Neural cell (in vitro differentiated cells): ENCODE measurements around the gene TBRG1. TPM values are rescaled to one million over a fixed set of nuclear protein-coding genes. Genes with fewer than 3 reads are reported as not detected.

ENCODE experiments used
- H2AFZ ChIP-seq: fragments of 200-600, 300-800 bp; sonication (generic), shearing (Covaris generic); 2 replicates; pipeline ENCODE4 v1.6.0; 2014; ENCODE audit warnings: low read depth, mild to moderate bottlenecking, antibody characterized with exemption, low read length, moderate library complexity
- H3F3A ChIP-seq: fragments of 200-600 bp; shearing (Covaris generic); 2 replicates; pipeline ENCODE4 v1.6.1; 2016; ENCODE audit warnings: mild to moderate bottlenecking, moderate library complexity, mixed read lengths, antibody characterized with exemption, low read length; ENCODE audit not compliant: insufficient read depth, poor library complexity, severe bottlenecking
- H3K27ac ChIP-seq: fragments of 200-600, 300-800 bp; sonication (generic), shearing (Covaris generic); 2 replicates; pipeline ENCODE4 v1.5.1; 2014; ENCODE audit warnings: mild to moderate bottlenecking, low read length, moderate library complexity
- H3K27me3 ChIP-seq: fragments of 300-800, 200-600 bp; sonication (generic), shearing (Covaris generic); 2 replicates; pipeline ENCODE4 v1.6.0; 2014; ENCODE audit warnings: mild to moderate bottlenecking, low read depth, low read length, moderate library complexity; ENCODE audit not compliant: insufficient read depth
- H3K36me3 ChIP-seq: fragments of 300-800, 200-600 bp; sonication (generic), shearing (Covaris generic); 2 replicates; pipeline ENCODE4 v1.5.1; 2014; ENCODE audit warnings: mild to moderate bottlenecking, antibody characterized with exemption, low read length, moderate library complexity; ENCODE audit not compliant: insufficient read depth
- H3K4me2 ChIP-seq: fragments of 300-800, 200-600 bp; sonication (generic), shearing (Covaris generic); 2 replicates; pipeline ENCODE4 v1.6.0; 2014; ENCODE audit warnings: mild to moderate bottlenecking, low read length
- H3K4me3 ChIP-seq: fragments of 300-800, 200-600 bp; sonication (generic), shearing (Covaris generic); 2 replicates; pipeline ENCODE4 v1.5.1; 2014; ENCODE audit warnings: mild to moderate bottlenecking, low read length, moderate library complexity
- H3K79me2 ChIP-seq: fragments of 200-600 bp; shearing (Covaris generic); replicated peaks from 2 replicates; pipeline ENCODE4 v1.6.0; 2014; ENCODE audit warnings: mild to moderate bottlenecking, low read length, moderate library complexity; ENCODE audit not compliant: insufficient read depth
- H3K9ac ChIP-seq: fragments of 300-800, 200-600 bp; sonication (generic), shearing (Covaris generic); 2 replicates; pipeline ENCODE4 v1.6.1; 2016; ENCODE audit warnings: mild to moderate bottlenecking, low read length, mixed read lengths
- H3K9me2 ChIP-seq: fragments of 200-600 bp; shearing (Covaris generic); 2 replicates; pipeline ENCODE4 v1.6.1; 2016; ENCODE audit warnings: mild to moderate bottlenecking, low read length, mixed read lengths; ENCODE audit not compliant: insufficient read depth
- H3K9me3 ChIP-seq: fragments of 200-600, 300-800 bp; sonication (generic), shearing (Covaris generic); 2 replicates; pipeline ENCODE4 v1.6.1; 2016; ENCODE audit warnings: mild to moderate bottlenecking, mixed run types, low read length, moderate library complexity, mixed read lengths
- H4K20me1 ChIP-seq: fragments of 200-600 bp; shearing (Covaris generic); 2 replicates; pipeline ENCODE4 v1.6.1; 2016; ENCODE audit warnings: mild to moderate bottlenecking, mixed run types; ENCODE audit not compliant: insufficient read depth
- CTCF ChIP-seq: fragments of 450-650 bp; IDR thresholded peaks from 2 replicates; pipeline ENCODE4 v1.5.1; 2014; ENCODE audit warnings: antibody characterized with exemption, mild to moderate bottlenecking, moderate library complexity; ENCODE audit not compliant: poor library complexity, severe bottlenecking
- EP300 ChIP-seq: fragments of 450-650 bp; conservative IDR thresholded peaks from 2 replicates; pipeline ENCODE4 v1.6.1; 2014; ENCODE audit warnings: antibody characterized with exemption, mild to moderate bottlenecking, moderate library complexity; ENCODE audit not compliant: poor library complexity, severe bottlenecking
- EZH2 ChIP-seq: fragments of 200-600, 300-800 bp; shearing (Covaris generic), sonication (generic); IDR thresholded peaks from 2 replicates; pipeline ENCODE4 v1.6.1; 2014; ENCODE audit warnings: antibody characterized with exemption, low read length, borderline replicate concordance, mild to moderate bottlenecking; ENCODE audit not compliant: insufficient read depth, poor library complexity, severe bottlenecking
- MXI1 ChIP-seq: fragments of 450-650 bp; conservative IDR thresholded peaks from 2 replicates; pipeline ENCODE4 v1.6.1; 2014; ENCODE audit warnings: antibody characterized with exemption, mild to moderate bottlenecking; ENCODE audit not compliant: poor library complexity, severe bottlenecking
- POLR2AphosphoS5 ChIP-seq: IDR thresholded peaks from 2 replicates; pipeline ENCODE4 v1.6.1; 2012
- RAD21 ChIP-seq: fragments of 450-650 bp; conservative IDR thresholded peaks from 2 replicates; pipeline ENCODE4 v1.6.1; 2014; ENCODE audit warnings: antibody characterized with exemption, mild to moderate bottlenecking, moderate library complexity
- SMC3 ChIP-seq: fragments of 450-650 bp; conservative IDR thresholded peaks from 2 replicates; pipeline ENCODE4 v1.6.1; 2014; ENCODE audit warnings: antibody characterized with exemption, mild to moderate bottlenecking, moderate library complexity; ENCODE audit not compliant: poor library complexity
- TAF1 ChIP-seq: IDR thresholded peaks from 2 replicates; pipeline ENCODE4 v1.6.1; 2012; ENCODE audit warnings: low read depth
- polyA plus RNA-seq: library from polyadenylated mRNA; depleted of rRNA; stranded (reverse); fragments of >200 nt; gene quantifications from 2 replicates; pipeline ENCODE4 v1.2.3, GENCODE V29; 2014
- TF ChIP-seq, protein P1 (sequence below): IDR thresholded peaks from 2 replicates; pipeline ENCODE4 v1.6.1; 2012; ENCODE audit warnings: borderline replicate concordance

Gene TBRG1
- polyA plus RNA-seq, 1 donor from 2014 or later: 83.2 TPM

DNA sequence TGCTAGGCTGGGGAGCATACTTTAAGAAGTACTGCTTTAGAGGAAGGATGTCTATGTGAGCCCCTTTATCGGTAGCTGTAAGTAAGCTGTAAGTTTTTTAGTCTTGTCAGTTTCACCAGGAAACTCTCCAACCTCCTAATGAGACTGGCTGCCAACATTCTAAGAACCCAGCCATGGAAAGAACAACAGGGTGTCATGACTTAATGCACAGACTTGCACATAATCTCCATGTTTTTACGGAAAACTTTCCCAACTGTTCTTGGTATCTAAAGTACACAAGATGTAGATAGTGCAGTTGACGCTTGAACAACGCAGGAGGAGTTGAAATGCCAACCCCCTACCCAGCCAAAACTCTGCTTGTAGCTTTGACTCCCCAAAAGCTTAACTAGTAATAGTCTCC, 43.9 kb upstream of the TBRG1 start:
- Histone ChIP-seq H3K9me3 (no peaks in the 10 kb centered on the region), H3K4me2 (no peak overlapping the region), H4K20me1 (no peaks in the 10 kb centered on the region), H3K79me2 (no peaks in the 10 kb centered on the region), H3K27ac (no peak overlapping the region), H2AFZ (no peak overlapping the region), H3F3A (no peaks in the 10 kb centered on the region), H3K9me2 (no peaks in the 10 kb centered on the region), H3K36me3 (no peaks in the 10 kb centered on the region), H3K9ac (no peak overlapping the region), H3K4me3 (no peak overlapping the region), H3K27me3 (no peaks in the 10 kb centered on the region)
- TF ChIP-seq EZH2: no peak
- no peak for TF ChIP-seq RAD21
- TF ChIP-seq POLR2AphosphoS5: no peak
- no peak for TF ChIP-seq SMC3
- no peak for TF ChIP-seq CTCF
- TF ChIP-seq, protein P1, sequence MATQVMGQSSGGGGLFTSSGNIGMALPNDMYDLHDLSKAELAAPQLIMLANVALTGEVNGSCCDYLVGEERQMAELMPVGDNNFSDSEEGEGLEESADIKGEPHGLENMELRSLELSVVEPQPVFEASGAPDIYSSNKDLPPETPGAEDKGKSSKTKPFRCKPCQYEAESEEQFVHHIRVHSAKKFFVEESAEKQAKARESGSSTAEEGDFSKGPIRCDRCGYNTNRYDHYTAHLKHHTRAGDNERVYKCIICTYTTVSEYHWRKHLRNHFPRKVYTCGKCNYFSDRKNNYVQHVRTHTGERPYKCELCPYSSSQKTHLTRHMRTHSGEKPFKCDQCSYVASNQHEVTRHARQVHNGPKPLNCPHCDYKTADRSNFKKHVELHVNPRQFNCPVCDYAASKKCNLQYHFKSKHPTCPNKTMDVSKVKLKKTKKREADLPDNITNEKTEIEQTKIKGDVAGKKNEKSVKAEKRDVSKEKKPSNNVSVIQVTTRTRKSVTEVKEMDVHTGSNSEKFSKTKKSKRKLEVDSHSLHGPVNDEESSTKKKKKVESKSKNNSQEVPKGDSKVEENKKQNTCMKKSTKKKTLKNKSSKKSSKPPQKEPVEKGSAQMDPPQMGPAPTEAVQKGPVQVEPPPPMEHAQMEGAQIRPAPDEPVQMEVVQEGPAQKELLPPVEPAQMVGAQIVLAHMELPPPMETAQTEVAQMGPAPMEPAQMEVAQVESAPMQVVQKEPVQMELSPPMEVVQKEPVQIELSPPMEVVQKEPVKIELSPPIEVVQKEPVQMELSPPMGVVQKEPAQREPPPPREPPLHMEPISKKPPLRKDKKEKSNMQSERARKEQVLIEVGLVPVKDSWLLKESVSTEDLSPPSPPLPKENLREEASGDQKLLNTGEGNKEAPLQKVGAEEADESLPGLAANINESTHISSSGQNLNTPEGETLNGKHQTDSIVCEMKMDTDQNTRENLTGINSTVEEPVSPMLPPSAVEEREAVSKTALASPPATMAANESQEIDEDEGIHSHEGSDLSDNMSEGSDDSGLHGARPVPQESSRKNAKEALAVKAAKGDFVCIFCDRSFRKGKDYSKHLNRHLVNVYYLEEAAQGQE: no peak
- TF ChIP-seq MXI1: no peak
- TF ChIP-seq TAF1: no peak
- TF ChIP-seq EP300: no peak

DNA sequence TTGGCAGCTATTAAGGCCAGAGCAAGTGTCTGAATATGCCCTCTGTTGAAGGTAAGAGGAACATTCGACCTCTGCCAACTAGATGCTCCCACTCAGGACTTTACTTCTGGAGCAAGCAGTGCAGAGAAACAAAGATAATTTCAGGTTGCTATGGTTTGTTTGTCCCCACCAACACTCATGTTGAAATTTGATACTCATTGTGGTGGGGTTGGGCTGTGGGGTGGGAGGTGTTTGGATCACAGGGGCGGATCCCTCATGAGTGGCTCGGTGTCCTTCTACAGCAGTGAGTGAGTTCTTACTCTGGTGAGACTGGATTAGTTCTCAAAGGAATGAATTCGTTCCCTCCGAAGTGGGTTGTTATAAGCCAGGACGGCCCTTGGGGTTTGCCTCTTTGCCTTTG, 40.8 kb upstream of the TBRG1 start:
- Histone ChIP-seq H3K27ac (no peak overlapping the region), H3K4me3 (no peak overlapping the region), H3K9me2 (no peaks in the 10 kb centered on the region), H2AFZ (no peak overlapping the region), H3K9me3 (no peaks in the 10 kb centered on the region), H3F3A (no peaks in the 10 kb centered on the region), H3K36me3 (no peaks in the 10 kb centered on the region), H3K79me2 (no peaks in the 10 kb centered on the region), H3K4me2 (no peak overlapping the region), H3K9ac (no peak overlapping the region), H3K27me3 (no peaks in the 10 kb centered on the region), H4K20me1 (no peaks in the 10 kb centered on the region)
- TF ChIP-seq CTCF (no peak), SMC3 (no peak), MXI1 (no peak), RAD21 (no peak), POLR2AphosphoS5 (no peak), EZH2 (no peak), EP300 (no peak)
- TF ChIP-seq, protein P1: no peak
